Measurements from ENCODE around the gene KRT85. TPM values are rescaled to one million over a fixed set of nuclear protein-coding genes. Genes with fewer than 3 reads are reported as not detected.
"Not testable (repeated sequence)": the region's sequence is repeated elsewhere in the genome, so short reads cannot be mapped to it uniquely, and the experiment has no call there.

The KRT85 gene
- polyA plus RNA-seq, 4 donors = not detected

DNA sequence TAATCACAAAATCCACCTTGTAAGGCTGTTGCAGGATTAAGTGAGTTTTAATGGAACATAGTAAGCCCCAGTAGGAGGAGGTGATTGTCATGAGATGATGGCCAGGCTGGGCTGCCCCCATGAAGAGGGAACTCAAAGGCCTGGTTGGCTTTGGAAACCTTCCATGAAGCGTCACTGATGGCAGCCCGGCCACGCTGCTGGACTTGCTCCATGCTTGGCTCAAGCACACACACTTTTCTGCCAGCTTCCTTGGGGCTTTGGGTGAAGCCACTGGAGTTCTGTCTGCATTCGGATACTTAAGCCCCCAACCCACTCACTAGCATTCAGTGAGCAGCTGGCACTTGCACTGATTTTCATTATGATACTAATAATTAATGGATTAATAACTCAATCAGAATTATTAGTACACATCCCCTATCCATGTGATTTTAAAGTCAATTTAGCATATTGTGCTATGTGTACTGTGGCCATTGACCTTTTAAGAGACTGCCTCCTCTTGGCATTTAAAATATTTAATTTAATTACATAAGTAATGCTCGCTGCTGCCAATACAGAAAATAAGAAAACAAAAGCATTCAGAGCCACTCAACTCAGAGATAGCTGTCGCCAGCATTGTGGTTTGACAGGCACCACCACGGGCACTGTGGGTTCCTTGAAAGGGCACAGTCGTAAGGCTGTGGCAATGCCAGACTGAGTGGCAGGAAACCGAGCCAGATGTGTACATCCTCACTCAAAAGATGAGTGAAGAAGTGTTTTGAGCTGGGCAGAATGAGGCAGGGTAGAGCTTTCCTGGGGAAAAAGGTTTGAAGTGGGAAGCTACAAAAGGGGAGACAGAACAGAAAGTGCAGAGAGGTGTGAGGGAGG is 15.9 kb downstream of the KRT85 start:
- no peak for DNase-seq (ENCODE audit: low read depth in 4 of 4, low spot score in 3 of 4)

DNA sequence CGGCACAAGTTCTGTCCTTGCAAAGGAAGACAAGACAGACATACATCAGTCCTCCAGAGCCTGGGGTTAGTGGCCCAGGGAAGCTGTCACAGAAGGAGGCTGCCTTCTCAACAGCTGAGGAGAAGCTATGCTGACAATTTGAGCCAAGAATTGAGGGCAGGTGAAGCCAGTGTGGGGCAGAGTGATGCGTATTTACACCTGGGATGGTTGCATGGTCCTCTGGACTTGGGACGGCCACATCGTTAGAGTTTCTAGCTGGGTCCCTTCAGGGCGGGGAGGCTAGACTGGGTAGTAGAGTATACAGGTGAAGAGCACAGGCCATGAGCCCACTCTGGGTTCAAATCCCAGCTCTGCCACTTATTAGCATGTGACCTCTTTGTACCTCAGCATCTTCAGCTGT is 16.5 kb downstream of the KRT85 start:
- no peak for DNase-seq (ENCODE audit: low read depth in 4 of 4, low spot score in 3 of 4)

DNA sequence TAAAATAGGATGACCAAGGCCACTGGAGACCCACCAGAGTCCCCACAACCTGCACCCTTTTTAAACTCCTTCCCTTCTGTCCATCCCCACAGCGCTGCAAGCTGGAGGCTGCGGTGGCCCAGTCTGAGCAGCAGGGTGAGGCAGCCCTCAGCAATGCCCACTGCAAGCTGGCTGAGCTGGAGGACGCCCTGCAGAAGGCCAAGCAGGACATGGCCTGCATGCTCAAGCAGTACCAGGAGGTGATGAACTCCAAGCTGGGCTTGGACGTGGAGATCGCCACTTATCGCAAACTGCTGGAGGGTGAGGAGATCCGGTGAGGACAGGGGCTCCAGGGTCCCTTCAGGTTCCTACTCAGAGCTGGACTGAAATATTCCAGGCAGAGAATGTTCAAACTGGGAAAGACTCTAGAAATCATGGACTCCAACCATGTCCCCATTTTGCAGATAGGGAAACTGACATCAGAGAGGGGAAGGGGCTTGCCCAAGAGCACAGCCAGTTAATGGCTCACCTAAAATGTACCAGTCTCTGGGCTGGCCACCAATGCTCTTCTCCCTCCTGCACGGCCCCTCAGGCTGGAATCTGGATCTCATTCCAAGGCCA is 17.2 kb downstream of the KRT85 start:
- DNase-seq (ENCODE audit: low read depth in 4 of 4, low spot score in 3 of 4) = no peak

DNA sequence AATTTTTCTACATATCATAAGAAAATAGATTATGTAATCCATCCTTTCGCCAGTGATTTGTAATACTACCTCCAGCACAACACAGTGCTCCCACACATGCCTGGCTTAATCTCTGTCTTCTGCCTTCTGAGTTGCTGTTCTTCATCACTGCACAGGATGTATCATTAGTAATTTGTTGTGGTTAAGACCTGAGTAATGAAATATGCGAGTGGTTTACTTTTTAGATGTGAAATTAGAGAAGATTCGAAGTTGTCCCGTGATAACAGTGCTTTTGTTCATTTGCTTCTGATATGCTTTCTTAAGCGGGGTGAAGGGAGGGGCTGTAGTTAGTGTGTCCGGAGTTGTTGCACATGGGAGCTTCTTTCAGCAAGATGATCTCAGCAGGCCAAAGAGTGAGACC is 18.1 kb downstream of the KRT85 start:
- no peak for DNase-seq (ENCODE audit: low read depth in 4 of 4, low spot score in 3 of 4)

DNA sequence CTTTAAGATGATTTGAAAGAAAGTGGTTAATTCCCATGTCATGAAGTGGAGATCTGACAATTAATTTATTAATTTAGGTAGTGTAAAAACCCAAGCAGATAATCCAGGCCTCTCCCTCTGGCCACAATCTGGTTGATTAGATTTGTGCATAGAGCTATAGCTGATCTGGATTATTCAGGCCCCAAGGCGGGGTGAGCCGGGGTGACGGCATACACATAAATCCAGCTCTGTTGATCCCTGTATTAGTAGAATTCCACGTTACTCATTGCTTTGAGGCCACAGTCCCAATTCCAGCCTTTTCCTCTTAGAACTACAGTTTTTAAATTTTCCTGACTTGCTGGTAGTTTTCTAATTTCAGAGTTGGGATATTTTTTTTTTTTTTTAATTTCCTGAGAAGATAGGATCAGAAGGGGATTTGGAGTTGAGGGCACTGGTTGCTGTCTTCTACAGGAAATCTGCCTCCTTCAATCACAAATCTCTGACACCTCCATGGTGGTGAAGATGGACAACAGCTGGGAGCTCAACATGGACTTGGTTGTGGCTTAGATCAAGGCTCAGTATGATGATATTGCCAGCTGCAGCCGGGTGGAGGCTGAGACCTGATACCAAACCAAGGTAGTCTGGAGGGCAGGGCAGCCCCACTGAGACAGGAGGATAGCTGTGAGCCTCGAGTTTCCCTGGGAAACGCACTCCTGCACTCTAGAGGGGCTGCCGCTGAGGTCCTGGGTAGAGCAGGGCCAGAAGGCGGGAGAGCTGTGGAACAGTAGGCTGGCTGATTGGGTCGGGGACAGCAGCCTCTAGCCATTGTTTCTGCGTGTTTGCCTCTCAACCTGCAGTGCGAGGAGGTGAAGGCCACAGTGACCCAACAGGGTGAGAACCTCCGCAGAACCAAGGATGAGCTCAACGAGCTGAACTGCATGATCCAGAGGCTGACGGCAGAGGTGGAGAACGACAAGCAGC is 19.4 kb downstream of the KRT85 start:
- DNase-seq (ENCODE audit: low read depth in 4 of 4, low spot score in 3 of 4) = no peak

DNA sequence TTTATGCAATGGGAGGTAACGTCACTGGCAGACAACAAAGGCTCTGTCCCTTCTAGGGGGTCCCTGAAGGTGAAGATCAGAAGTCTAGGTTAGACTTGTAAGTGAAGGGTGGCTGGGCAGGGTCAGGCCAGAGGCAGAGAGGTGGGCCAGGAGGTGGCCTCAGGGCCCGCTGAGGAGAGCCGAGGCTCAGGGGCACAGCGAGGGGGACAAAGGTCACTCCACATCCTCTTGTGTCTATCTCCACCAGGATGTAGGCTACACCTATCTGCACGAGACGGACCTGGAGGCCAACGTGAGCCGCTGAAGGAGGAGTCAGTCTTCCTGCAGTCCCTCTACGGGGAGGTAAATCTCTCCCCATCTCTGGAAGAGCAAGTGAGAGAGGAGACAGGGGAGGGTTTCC is 20.3 kb downstream of the KRT85 start:
- no peak for DNase-seq (ENCODE audit: low read depth in 4 of 4, low spot score in 3 of 4)

DNA sequence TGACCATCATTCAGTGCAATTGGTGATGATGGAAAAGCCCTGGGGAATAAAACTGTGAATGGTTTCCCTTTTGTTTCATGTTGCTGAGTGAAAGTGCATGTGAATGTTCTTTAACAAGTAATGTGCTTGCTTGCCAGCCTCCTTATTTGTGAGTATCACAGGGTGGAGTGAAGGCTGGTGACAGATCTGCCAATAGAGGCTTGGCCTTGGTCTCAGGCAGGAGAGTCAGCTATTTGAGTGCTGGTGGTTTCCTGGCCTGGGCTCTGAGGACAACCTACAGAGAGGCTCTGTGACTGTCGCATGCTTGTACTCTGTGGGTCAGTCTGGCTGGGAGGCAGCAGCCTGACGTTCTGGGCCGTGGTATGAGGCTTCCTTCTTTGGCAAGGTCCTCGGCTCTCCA is 20.7 kb downstream of the KRT85 start:
- DNase-seq (ENCODE audit: low read depth in 4 of 4, low spot score in 3 of 4) = no peak

DNA sequence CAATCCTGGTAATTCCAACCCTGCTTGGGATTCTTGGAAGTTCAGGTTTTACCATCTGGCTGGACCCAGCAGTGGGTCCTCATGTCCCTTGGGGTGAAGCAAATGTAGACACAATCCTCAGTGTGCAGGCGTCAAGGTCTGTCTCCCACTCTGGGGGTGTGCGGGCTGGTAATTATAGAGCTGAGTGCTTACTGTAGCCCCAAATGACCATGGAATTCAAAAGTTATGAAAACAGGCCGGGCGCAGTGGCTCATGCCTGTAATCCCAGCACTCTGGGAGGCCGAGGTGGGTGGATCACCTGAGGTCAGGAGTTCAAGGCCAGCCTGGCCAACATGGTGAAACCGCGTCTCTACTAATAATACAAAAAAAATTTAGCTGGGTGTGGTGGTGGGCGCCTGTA is 22.2 kb downstream of the KRT85 start:
- not testable (repeated sequence) for DNase-seq (ENCODE audit: low read depth in 4 of 4, low spot score in 3 of 4)

DNA sequence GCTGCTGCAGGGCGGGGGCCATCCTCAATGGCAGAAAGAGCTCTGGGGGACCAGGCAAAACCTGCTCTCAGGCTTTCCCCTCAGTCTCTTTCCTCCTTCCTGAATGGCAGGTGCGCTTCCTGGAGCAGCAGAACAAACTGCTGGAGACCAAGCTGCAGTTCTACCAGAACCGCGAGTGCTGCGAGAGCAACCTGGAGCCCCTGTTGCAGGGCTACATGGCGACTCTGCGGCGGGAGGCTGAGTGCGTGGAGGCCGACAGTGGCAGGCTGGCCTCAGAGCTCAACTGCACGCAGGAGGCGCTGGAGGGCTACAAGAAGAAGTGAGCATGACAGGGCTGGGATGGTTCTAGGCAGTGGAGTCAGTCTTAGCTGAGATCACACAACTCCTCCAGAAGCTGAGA is 23.2 kb downstream of the KRT85 start:
- no peak for DNase-seq (ENCODE audit: low read depth in 4 of 4, low spot score in 3 of 4)

DNA sequence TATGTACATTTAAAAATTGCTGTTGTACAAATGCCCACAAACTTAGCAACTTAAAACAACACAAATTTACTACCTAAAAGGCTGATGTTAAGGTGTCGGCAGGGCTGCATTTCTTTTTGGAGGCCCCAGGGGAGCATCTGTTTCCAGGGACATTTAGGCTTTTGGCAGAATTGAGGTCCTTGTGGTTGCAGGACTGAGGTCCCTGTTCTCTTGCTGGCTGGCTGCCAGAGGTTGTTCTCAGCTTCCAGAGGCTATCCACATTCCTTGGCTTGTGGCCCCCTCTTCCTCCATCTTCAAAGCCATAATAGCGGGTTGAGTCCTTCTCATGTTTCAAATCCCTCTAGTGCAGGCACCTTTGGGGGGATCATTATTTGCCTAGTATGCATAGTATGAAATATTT is 23.7 kb downstream of the KRT85 start:
- DNase-seq (ENCODE audit: low read depth in 4 of 4, low spot score in 3 of 4) = no peak

DNA sequence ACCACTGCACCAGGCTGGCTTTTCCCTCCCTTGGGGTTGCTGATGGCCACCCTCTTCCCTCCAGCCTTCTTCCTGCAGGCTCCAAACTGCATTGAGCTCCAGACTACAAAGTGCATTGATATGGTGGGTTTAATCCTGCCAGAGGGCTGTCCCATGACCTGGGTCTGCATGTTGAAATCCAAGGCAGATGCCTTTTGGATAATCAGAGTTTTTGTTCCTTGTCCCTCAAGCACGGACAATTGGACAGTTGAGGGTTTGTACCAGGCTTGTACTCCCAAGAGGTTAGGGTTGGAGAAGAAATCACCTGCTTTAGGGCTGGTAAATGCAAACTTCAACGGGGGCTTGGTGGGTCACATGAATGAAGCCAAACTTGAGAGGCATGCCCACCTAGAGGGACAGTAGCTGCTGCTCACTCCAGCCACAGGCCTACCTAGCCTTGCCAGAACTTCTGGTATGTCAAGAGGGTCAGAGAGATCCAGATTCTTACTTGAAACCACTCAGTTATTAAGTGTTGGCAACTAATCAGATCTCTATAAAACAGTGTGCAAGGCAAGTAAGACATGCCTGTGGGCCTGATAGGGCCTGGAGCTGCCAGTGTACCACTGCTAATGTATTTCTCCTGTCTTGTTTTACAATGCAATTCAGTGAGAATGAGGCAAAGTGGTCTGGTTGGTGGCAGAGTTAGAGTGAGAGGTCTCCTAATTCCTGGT is 24.3 kb downstream of the KRT85 start:
- DNase-seq (ENCODE audit: low read depth in 4 of 4, low spot score in 3 of 4) = no peak

DNA sequence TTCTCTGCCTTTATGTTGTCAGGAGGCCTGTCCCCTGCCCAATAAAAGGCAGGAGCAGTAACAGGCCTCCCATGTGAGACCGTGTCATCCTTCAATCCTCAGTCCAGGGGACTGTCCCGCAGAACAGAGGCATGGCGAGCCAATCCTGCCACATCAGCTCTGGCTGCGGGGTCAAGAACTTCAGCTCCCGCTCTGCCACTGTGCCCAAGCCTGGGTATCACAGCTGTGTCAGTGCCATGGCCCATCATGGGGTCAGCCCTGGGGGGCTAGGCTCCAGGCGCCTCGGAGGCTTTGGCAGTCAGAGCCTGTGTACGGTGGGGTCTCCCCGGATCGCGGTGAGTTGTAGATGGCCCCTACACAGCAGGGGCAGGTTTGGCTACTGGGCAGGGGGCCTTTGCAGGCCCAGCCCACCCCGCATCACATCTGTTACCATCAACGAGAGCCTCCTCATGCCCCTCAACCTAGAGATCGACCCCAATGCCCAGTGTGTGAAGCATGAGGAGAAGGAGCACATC is 26.2 kb downstream of the KRT85 start:
- DNase-seq (ENCODE audit: low read depth in 4 of 4, low spot score in 3 of 4) = no peak

DNA sequence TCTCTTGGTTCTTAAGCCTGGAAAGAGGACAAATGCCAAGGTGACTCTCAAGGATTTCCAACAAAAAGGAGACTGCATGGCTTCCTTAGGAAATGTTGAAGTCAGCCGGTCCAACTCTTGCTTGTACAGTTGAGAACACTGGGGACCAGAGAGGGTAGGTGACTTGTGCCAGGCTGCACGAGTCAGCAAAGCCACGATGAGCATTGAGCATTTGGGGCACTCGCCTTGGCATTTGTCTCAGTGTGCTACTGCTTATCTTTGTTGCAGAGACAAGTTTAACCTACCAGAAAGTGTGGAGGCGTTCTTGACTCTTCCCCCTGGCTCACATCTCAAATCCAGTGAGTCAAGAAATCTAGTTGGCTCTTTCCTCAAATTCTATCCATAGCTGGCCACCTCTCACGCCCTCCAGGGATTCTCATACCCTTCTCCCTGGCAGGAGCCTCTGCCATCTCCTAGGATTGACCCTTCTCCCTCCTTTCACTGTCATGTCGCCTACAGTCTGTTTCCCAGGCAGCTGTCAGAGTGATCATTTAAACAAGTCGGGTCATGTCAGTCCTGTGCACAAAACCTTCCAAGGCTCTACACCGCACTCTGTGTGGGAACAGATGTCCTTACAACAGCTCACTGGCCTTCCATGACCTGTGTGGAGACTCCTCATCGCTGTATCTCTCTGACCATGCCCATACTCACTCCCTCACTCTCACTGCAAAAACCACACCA is 28.9 kb downstream of the KRT85 start:
- no peak for DNase-seq (ENCODE audit: low read depth in 4 of 4, low spot score in 3 of 4)

DNA sequence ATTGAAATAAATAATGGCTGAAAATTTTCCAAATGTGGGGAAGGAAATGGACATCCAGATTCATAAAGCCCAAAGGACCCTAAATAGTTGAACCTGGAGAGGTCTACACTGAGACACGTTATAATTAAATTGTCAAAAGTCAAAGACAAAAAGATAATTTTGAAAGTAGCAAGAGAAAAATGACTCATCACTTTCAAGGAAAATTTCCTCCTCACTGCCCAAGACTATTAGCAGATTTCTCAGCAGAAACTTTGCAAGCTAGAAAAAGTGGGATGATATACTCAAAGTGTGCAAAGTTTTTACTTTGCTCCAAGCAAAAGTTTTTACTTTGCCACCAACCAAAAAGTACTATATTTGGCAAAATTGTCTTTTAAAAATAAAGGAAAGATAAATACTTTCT is 30.2 kb downstream of the KRT85 start:
- DNase-seq (ENCODE audit: low read depth in 4 of 4, low spot score in 3 of 4) = no peak

DNA sequence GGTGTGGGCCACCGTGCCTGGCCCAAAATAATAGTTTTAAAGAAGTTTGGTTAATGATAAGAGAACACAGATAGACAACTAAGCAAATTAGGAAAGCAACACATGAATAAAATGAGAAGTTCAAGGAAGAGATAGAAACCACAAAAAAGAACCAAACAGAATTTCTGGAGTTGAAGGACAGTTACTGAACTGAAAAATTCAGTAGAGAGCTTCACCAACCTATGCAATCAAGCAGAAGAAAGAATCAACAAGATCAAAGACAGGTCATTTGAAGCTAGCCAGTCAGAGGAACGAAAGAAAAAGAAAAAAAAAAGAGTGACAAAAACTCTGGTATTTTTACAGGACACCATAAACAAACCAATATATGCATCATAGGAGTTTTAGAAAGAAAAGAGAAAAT is 30.6 kb downstream of the KRT85 start:
- DNase-seq (ENCODE audit: low read depth in 4 of 4, low spot score in 3 of 4) = no peak

DNA sequence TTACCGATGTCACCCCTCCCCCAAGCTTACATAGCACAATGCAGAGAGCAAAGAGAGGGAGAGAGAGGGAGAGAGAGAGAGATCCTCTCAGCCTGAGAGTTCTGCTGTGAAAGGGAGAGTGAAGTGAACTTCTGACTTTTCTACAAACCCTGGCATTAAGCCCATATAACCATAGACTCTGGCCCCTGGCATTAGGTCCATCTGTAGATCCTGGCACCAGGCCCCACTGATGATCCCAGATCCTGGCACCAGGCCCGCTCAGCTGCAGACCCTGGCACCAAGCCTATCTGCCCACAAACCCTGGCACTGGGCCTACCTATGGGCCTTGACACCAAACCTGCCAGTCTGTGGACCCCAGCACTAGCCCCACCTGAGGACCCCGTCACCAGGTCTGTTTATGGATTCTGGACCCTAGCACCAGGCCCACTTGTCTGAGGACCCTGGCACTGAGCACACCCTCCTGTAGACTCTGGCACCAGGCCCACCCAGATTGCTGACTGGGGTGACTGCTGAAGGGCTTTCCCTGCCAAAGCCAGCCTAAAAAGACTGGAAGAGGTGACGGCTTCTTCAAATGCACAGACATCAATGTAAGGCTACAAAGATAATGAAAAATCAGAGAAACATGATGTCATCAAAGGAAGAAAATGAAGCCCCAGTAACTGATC is 31.6 kb downstream of the KRT85 start:
- DNase-seq (ENCODE audit: low read depth in 4 of 4, low spot score in 3 of 4) = no peak

DNA sequence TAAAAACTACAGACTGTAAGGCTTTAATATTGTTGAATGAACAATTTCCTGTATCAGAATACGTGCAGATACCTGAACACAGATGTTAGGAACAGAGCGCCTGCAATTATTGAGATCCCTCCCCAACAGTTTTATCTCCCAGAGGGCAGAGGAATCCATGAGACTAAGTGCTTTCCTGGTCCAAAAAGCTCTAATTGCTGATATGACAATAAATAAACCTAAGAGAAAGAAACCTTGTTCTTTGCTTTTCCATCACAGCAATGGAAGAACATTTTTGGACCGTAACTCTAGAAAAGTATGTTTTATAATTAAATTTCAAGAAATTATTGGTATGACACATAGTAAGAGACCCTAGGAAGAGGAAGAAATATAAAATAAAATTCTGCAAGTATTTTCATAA is 33.1 kb downstream of the KRT85 start:
- no peak for DNase-seq (ENCODE audit: low read depth in 4 of 4, low spot score in 3 of 4)

DNA sequence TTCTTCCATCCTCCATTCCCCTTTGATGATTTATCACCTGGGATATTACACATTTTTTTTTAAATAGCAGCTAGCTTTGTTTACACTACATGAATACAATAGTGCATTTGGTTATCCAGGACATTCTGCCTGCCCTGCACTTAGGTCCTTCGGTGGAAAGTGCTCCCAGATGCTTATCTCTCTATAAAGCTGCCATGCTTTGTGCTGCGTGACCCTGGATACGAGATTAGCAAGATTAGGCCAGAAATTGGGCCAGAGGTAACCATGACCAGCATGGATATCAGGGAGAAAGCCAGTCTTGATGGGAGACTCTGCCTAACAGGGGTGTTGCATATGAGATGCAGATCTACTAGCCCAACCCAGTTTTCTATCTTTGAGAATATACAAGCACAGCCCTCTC is 34.0 kb downstream of the KRT85 start:
- DNase-seq (ENCODE audit: low read depth in 4 of 4, low spot score in 3 of 4) = no peak

DNA sequence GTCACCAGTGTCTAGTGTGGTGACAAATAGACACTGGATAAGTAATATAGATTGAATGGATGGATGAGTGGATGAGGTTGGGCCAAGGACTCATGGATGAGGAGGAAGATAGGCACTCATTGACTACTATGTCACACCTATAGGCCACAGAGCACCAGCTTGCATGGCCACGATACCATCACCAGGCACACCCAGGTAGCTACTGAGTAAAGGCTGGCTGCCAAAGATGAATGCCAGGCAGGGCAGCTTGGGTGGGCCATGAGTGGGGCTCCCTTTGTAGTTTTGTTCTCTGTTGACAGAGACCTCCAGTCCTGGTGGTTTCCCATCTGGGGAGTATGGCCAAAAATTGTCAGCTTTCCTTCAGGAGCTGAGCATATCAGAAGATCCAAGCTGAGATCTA is 34.9 kb downstream of the KRT85 start:
- no peak for DNase-seq (ENCODE audit: low read depth in 4 of 4, low spot score in 3 of 4)

All from right renal pelvis (tissue), 4 donors.